H1 (cell line): ENCODE measurements around the gene DVL3. TPM values are rescaled to one million over a fixed set of nuclear protein-coding genes. Genes with fewer than 3 reads are reported as not detected.

Experiments used
- CTCF ChIA-PET: fragments of 300-600 bp; sonication (Branson Sonifier 250); formaldehyde crosslinking; loops from one replicate; lab custom pipeline; 2021; ENCODE audit not compliant: partially characterized antibody; lab: Charles Lee
- POLR2A ChIA-PET: fragments of 300-600 bp; sonication (Branson Sonifier 250); formaldehyde crosslinking; loops from one replicate; lab custom pipeline; 2021; ENCODE audit warnings: inconsistent platforms; ENCODE audit not compliant: partially characterized antibody; lab: Charles Lee
- DNase-seq, 2 experiments: peaks; one replicate each; pipeline versions ENCODE4 v3.0.0 to v3.0.0-alpha.2; 2010 to 2022; ENCODE audit warnings: low spot score in 2 of 2, low read depth in 1 of 2, mixed read lengths in 1 of 2
- FAIRE-seq: peaks from 2 replicates; lab custom pipeline; 2011; peaks lifted over from hg19 to GRCh38; lab: Jason Lieb, UNC
- H2AFZ ChIP-seq: 2 replicates; pipeline ENCODE4 v1.8.1; 2012; ENCODE audit warnings: low read length, inconsistent platforms
- H2AK5ac ChIP-seq: 2 replicates; pipeline ENCODE4 v1.6.1; 2013; ENCODE audit warnings: low read depth, low read length
- H2BK120ac ChIP-seq: replicated peaks from 2 replicates; pipeline ENCODE3; 2013; ENCODE audit warnings: low read depth, low read length, inconsistent platforms
- H2BK12ac ChIP-seq: 2 replicates; pipeline ENCODE4 v1.6.1; 2013; ENCODE audit warnings: low read depth, low read length
- H2BK15ac ChIP-seq: 2 replicates; pipeline ENCODE4 v1.6.1; 2013; ENCODE audit warnings: low read length
- H2BK20ac ChIP-seq: 2 replicates; pipeline ENCODE4 v1.6.1; 2013; ENCODE audit warnings: low read length
- H2BK5ac ChIP-seq: 2 replicates; pipeline ENCODE4 v1.6.1; 2013; ENCODE audit warnings: low read depth, low read length
- H3K14ac ChIP-seq: 2 replicates; pipeline ENCODE4 v1.6.1; 2013; ENCODE audit warnings: inconsistent platforms; ENCODE audit not compliant: insufficient read length
- H3K18ac ChIP-seq: 2 replicates; pipeline ENCODE4 v1.6.1; 2013; ENCODE audit warnings: low read length; ENCODE audit errors: extremely low read depth
- H3K23ac ChIP-seq: 2 replicates; pipeline ENCODE4 v1.6.1; 2013; ENCODE audit warnings: inconsistent platforms; ENCODE audit not compliant: insufficient read length
- H3K23me2 ChIP-seq: 2 replicates; pipeline ENCODE4 v1.6.1; 2013; ENCODE audit warnings: low read depth, low read length
- H3K27ac ChIP-seq: 2 replicates; pipeline ENCODE4 v1.6.1; 2011; ENCODE audit warnings: low read depth, low read length, inconsistent platforms
- H3K27me3 ChIP-seq, 4 experiments: replicated peaks in 1 of 4; 1 replicate in 1 of 4; 2 replicates in 3 of 4; pipeline versions ENCODE4 v1.6.1 to v1.8.1; 2011 to 2013; ENCODE audit warnings: low read length in 3 of 4, mild to moderate bottlenecking in 3 of 4, inconsistent platforms in 2 of 4, mixed read lengths in 2 of 4, moderate library complexity in 1 of 4; ENCODE audit not compliant: control insufficient read depth in 3 of 4, insufficient read depth in 3 of 4; ENCODE audit errors: extremely low read depth in 1 of 4
- H3K36me3 ChIP-seq, 4 experiments: 2 replicates each; pipeline versions ENCODE4 v1.6.1 to v1.8.1; 2011 to 2013; ENCODE audit warnings: mild to moderate bottlenecking in 4 of 4, low read length in 3 of 4, moderate library complexity in 2 of 4, control low read depth in 1 of 4, inconsistent platforms in 1 of 4; ENCODE audit not compliant: insufficient read depth in 4 of 4, control insufficient read depth in 2 of 4
- H3K4ac ChIP-seq: replicated peaks from 2 replicates; pipeline ENCODE3; 2013; ENCODE audit warnings: low read length, low read depth, mixed read lengths, inconsistent platforms; ENCODE audit not compliant: insufficient read length
- H3K4me1 ChIP-seq, 4 experiments: replicated peaks in 1 of 4; 1 replicate in 1 of 4; 2 replicates in 3 of 4; pipeline versions ENCODE4 v1.6.1 to v1.8.1; 2011 to 2013; ENCODE audit warnings: low read length in 3 of 4, inconsistent platforms in 2 of 4, mixed read lengths in 1 of 4; ENCODE audit not compliant: insufficient read depth in 4 of 4, control insufficient read depth in 3 of 4
- H3K4me2 ChIP-seq, 2 experiments: 2 replicates each; pipeline versions ENCODE4 v1.6.1 to v1.8.1; 2011 to 2013; ENCODE audit warnings: low read depth in 2 of 2, low read length in 2 of 2, control low read depth in 1 of 2, inconsistent platforms in 1 of 2, mild to moderate bottlenecking in 1 of 2; ENCODE audit not compliant: insufficient read depth in 1 of 2
- H3K4me3 ChIP-seq, 4 experiments: fragments of 200-600, 300-600 bp in 1 of 4; sonication (generic), shearing (Covaris generic), sonication (Bioruptor Twin) in 1 of 4; 2 replicates each; pipeline versions ENCODE4 v1.5.1 to v1.8.1; 2011 to 2016; ENCODE audit warnings: low read length in 4 of 4, low read depth in 3 of 4, control low read depth in 2 of 4, inconsistent platforms in 2 of 4, mild to moderate bottlenecking in 2 of 4, mixed read lengths in 1 of 4, moderate library complexity in 1 of 4; ENCODE audit not compliant: insufficient read depth in 2 of 4; ENCODE audit errors: extremely low read depth in 1 of 4
- H3K56ac ChIP-seq: replicated peaks from 2 replicates; pipeline ENCODE3; 2013; ENCODE audit warnings: low read depth, mild to moderate bottlenecking, mixed read lengths, low read length, inconsistent platforms; ENCODE audit not compliant: insufficient read length
- H3K79me1 ChIP-seq: 2 replicates; pipeline ENCODE4 v1.6.1; 2013; ENCODE audit warnings: low read depth, low read length, control low read depth
- H3K79me2 ChIP-seq, 2 experiments: 2 replicates each; pipeline versions ENCODE4 v1.6.1 to v1.8.1; 2012 to 2013; ENCODE audit warnings: low read length in 2 of 2, mild to moderate bottlenecking in 2 of 2, inconsistent platforms in 1 of 2; ENCODE audit not compliant: insufficient read depth in 2 of 2, control insufficient read depth in 1 of 2
- H3K9ac ChIP-seq, 4 experiments: replicated peaks in 1 of 4; 1 replicate in 1 of 4; 2 replicates in 3 of 4; pipeline versions ENCODE4 v1.6.1 to v1.8.1; 2011 to 2013; ENCODE audit warnings: low read depth in 3 of 4, low read length in 3 of 4, control low read depth in 2 of 4, mild to moderate bottlenecking in 2 of 4, moderate library complexity in 2 of 4, inconsistent platforms in 1 of 4; ENCODE audit errors: extremely low read depth in 1 of 4
- H3K9me3 ChIP-seq, 2 experiments: 2 replicates each; pipeline versions ENCODE4 v1.6.1 to v1.8.1; 2012 to 2013; ENCODE audit warnings: mild to moderate bottlenecking in 2 of 2, moderate library complexity in 2 of 2, control low read depth in 1 of 2, inconsistent platforms in 1 of 2, low read depth in 1 of 2, low read length in 1 of 2, mixed read lengths in 1 of 2; ENCODE audit not compliant: insufficient read depth in 2 of 2
- H4K20me1 ChIP-seq, 2 experiments: replicated peaks in 1 of 2; 2 replicates each; pipeline versions ENCODE3 to v1.8.1; 2011 to 2013; ENCODE audit warnings: inconsistent platforms in 2 of 2, low read length in 2 of 2, mild to moderate bottlenecking in 1 of 2; ENCODE audit not compliant: insufficient read depth in 2 of 2, control insufficient read depth in 1 of 2
- H4K5ac ChIP-seq: 2 replicates; pipeline ENCODE4 v1.6.1; 2013; ENCODE audit warnings: low read length, low read depth, mixed read lengths, inconsistent platforms; ENCODE audit not compliant: insufficient read length
- H4K8ac ChIP-seq: 2 replicates; pipeline ENCODE4 v1.8.0; 2013; ENCODE audit warnings: mild to moderate bottlenecking, moderate library complexity, low read length, inconsistent platforms; ENCODE audit not compliant: insufficient read depth; ENCODE audit errors: extremely low read depth
- H4K91ac ChIP-seq: replicated peaks from 2 replicates; pipeline ENCODE3; 2013; ENCODE audit warnings: low read length, mixed read lengths, inconsistent platforms; ENCODE audit not compliant: insufficient read length
- RXRA ChIP-seq: IDR thresholded peaks from 2 replicates; pipeline ENCODE4 v1.6.1; 2011; ENCODE audit warnings: low read depth, mild to moderate bottlenecking, low read length, moderate library complexity; ENCODE audit not compliant: insufficient read depth
- SIRT6 ChIP-seq: IDR thresholded peaks from one replicate; pipeline ENCODE4 v1.7.1; 2012; ENCODE audit warnings: low read length, inconsistent platforms
- SRF ChIP-seq: IDR thresholded peaks from 2 replicates; pipeline ENCODE4 v1.6.1; 2011; ENCODE audit warnings: mild to moderate bottlenecking, low read depth, low read length, moderate library complexity
- polyA plus RNA-seq, 7 experiments: library from polyadenylated mRNA; depleted of rRNA in 3 of 7; stranded (reverse) in 5 of 7; unstranded in 2 of 7; fragments of >200 nt in 5 of 7; fragments of 200-250 nt in 2 of 7; gene quantifications; 1 replicate in 5 of 7; 2 replicates in 1 of 7; 4 replicates in 1 of 7; pipeline versions ENCODE4 v1.2.1 to v1.2.3, GENCODE V29; 2011 to 2013; ENCODE audit warnings: missing spikeins in 2 of 7, mixed read lengths in 2 of 7
- total RNA-seq: library from RNA; stranded (reverse); fragmentation: NEBNext Ultra II Directional; extraction: Animal tissue kit (Norgen Biotek cat#: 25700); gene quantifications from 2 replicates; pipeline ENCODE4 v1.2.1, GENCODE V29; 2021

Gene DVL3
- total and polyA plus RNA-seq, 2 of the 8 experiments (the other 6 are each of a cell fraction or from before 2014, with no cell fraction given) = 38.5 to 66.6 TPM

GRCh38 chr3:184200825-184201224 lies 45.6 kb downstream of the DVL3 start:
- no peak overlapping the region for H2BK20ac ChIP-seq
- H3K23me2 ChIP-seq = no peaks in the 10 kb centered on the region
- TF ChIP-seq SIRT6 (no peak), SRF (peak; percentile 79; the same call in 1 of the 2 replicates), RXRA (no peak)
- H3K4ac ChIP-seq = no peak overlapping the region
- no peak overlapping the region for H3K4me3 ChIP-seq
- H3K79me2 ChIP-seq = no peaks in the 10 kb centered on the region
- no peak overlapping the region for H4K8ac ChIP-seq
- H4K5ac ChIP-seq = no peak overlapping the region
- H4K91ac ChIP-seq = no peak overlapping the region
- no peak overlapping the region for H3K14ac ChIP-seq
- no peak overlapping the region for H3K23ac ChIP-seq
- no peaks in the 10 kb centered on the region for H3K79me1 ChIP-seq
- no peak overlapping the region for H2AK5ac ChIP-seq
- no peak overlapping the region for H3K56ac ChIP-seq
- 0 out of 8 replicates have a peak, but pooled peaks cover 0 to 3% (median 0%) of the 10 kb centered on the region in 4 experiments for H3K36me3 ChIP-seq
- no peak for DNase-seq
- no peaks in the 10 kb centered on the region for H3K9me3 ChIP-seq
- no peak overlapping the region for H2BK120ac ChIP-seq
- peak overlapping the region; percentile 8; the same call in 1 of the 2 replicates for H2AFZ ChIP-seq
- no peak overlapping the region for H2BK15ac ChIP-seq
- H4K20me1 ChIP-seq = peaks cover 0 to 2% of the 10 kb centered on the region in 2 experiments
- POLR2A ChIA-PET = interaction anchor here (0.9 kb wide), 1 partner anchor 19 kb away, joined by 4 read pairs; no protein-coding TSS in a partner anchor
- CTCF ChIA-PET = interaction anchor here (0.8 to 1.6 kb wide), 2 partner anchors 14 to 26 kb away, joined by 3 to 5 read pairs; no protein-coding TSS in a partner anchor
- no peak overlapping the region for H2BK5ac ChIP-seq
- H3K9ac ChIP-seq = no peak overlapping the region
- FAIRE-seq = no peak
- H3K27me3 ChIP-seq = no peaks in the 10 kb centered on the region
- H2BK12ac ChIP-seq = no peak overlapping the region
- no peaks in the 10 kb centered on the region for H3K4me1 ChIP-seq
- H3K27ac ChIP-seq = no peak overlapping the region
- H3K18ac ChIP-seq = no peak overlapping the region
- no peak overlapping the region for H3K4me2 ChIP-seq
